Jurkat, Clone E6-1 (cell line): Measurements from ENCODE around the gene EAPP.
"Not testable (repeated sequence)": the region's sequence is repeated elsewhere in the genome, so short reads cannot be mapped to it uniquely, and the experiment has no call there.

ENCODE experiments used
- DNase-seq: peaks from one replicate; pipeline ENCODE4 v3.0.0-alpha.2; 2011; ENCODE audit warnings: low read depth, low spot score
- H3K4me3 ChIP-seq: 2 replicates; pipeline ENCODE4 v1.5.1; 2011; ENCODE audit warnings: mild to moderate bottlenecking, low read length, control low read depth, moderate library complexity

The EAPP gene

DNA sequence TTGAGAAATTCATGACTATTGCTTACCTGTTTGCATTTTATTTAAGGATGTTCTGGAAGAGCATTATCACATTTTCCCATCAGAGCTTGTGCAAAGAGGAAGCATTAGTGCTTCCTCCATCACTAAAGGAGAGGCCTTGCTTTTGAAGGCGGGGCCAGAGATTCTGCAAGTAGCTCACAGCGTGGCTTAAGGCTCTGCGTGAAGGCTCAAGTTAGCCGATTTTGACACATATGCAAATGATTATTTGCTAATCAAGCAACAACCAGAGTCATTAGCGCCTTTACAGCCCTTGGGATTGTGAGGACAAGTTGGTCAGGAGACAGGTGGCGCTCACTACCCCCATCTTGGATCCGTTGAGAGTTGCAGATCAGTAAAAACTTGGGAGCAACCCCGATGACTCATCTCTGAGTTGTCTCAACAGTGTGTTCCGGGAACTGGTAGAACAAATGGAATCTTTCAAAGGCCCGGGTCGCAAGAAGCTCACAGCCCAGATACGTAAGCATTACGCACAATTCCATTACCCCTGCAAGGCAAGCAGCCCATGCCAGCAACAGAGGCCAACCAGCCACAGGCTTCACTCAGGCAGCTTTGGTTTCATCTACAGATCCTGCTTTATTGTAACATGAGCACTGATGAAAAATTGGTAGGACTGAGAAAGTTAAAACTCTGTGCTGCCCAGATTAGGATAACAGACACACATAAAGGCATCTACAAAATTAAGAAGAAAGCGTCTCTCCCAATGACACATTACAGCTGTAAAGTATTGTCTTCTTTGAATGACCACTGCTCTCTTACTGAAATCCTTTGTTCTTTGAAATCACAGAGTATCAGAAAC lies 42.6 kb downstream of the EAPP start:
- no peak overlapping the region for H3K4me3 ChIP-seq
- DNase-seq, result no peak

DNA sequence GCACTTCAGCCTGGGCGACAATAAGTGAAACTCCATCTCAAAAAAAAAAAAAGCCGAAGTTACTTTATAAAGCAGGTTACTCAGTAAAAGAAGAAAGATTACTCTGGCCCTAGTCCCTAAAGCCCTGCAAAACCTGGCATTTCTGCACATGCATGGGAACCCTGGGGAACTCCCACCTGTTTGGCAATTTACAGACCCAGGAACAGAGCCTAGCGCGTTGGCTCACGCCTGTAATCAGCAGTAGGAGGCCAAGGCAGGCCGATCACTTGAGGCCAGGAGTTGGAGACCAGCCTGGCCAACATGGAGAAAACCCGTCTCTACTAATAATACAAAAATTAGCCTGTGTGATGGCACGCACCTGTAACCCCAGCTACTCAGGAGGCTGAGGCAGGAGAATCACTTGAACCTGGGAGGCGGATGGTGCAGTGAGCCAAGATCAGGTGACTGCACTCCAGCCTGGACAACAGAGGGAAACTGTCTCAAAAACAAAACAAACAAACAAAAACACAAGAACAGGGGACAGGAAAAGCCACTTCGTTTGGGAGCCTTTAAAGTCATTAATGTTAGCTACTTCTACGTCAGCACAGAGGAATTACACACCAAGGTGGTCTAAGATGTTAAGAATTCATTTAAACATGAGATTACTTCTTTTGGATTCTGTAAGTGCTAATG lies 43.4 kb downstream of the EAPP start:
- no peak for DNase-seq
- no peak overlapping the region for H3K4me3 ChIP-seq

DNA sequence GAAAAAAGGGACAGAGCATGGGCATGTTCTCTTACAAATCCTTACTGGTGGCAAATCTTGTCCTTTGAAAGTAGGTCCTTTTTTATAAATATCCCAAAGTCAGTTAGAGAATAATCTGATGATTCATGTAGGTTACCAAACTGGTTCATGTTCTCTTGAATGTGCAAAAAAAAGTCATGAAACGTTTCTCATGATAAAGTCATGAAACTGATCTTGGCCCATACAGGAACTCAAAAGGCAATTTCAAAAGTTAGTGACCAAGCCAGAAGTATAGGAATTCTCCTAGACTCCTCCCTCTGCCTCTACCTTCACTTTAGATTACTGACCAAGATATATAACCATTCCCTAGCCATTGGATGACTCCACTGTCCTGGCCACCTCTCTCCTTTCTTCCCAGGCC lies 50.2 kb downstream of the EAPP start:
- no peak for DNase-seq

DNA sequence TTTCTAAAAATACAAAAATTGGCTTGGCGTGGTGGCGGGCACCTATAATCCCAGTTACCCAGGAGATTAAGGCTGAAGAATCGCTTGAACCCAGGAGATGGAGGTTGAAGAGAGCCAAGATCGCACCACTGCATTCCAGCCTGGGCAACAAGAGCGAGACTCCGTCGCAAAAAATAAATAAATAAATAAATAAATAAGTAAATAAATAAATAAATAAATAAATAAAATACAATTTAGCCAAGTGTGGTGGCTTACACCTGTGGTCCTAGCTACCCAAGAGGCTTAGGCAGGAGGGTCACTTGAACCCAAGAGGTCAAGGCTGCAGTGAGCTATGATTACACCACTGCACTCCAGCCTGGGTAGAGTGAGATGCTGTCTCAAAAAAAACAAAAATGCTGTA lies 51.0 kb downstream of the EAPP start:
- no peak overlapping the region for H3K4me3 ChIP-seq
- DNase-seq, result no peak

More for the DNA sequence above, 50.2 kb downstream of the EAPP start:
- H3K4me3 ChIP-seq, result no peak overlapping the region

DNA sequence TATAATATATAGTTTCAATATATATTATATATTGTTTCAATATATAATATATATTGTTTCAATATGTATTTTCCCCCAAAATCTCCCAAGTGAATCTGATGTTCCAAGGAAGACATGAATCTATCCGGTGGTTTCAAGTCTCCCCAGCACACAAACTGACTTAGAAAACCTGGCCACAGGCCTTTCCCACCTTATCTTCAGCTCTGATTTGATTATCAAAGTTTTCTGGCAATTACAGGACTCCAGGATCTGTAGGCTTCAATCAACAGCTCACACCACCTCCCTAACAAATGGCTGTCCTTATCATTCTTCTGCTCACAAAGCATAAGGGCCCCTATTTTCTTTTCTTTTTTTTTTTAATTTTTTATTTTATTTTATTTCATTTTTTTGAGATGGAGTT lies 54.8 kb downstream of the EAPP start:
- DNase-seq, result no peak
- H3K4me3 ChIP-seq, result no peak overlapping the region

DNA sequence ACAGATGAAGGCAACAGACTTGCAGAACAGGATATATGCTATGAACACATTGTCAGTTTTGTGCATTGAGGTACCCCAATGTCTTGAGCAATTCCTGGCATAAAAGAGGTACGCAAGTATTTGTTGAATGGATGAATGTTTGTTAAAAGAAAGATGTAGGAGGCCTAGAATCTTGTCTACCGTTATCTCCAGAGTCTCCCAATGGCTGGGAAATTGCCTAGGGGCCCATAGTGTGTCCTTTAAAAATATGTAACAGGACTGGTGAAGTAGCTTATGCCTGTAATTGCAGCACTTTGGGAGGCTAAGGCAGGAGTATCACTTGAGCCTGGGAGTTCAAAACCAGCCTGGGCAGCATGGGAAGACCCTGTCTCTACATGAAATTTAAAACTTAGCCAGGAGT lies 57.0 kb downstream of the EAPP start:
- no peak overlapping the region for H3K4me3 ChIP-seq
- DNase-seq, result no peak

DNA sequence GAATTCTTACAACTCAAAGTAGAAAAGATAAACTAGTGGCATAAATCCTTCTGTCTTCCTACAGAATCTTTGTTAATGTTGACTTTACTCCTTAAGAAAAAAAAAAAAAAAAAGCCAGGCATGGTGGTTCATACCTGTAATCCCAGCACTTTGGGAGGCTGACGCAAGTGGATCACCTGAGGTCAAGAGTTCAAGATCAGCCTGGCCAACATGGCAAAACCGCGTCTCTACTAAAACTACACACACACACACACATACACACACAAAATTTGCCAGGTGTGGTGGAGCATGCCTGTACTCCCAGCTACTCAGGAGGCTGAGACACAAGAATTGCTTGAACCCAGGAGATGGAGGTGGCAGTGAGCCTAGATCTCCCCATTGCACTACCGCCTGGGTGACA lies 59.8 kb downstream of the EAPP start:
- no peak overlapping the region for H3K4me3 ChIP-seq
- no peak for DNase-seq

DNA sequence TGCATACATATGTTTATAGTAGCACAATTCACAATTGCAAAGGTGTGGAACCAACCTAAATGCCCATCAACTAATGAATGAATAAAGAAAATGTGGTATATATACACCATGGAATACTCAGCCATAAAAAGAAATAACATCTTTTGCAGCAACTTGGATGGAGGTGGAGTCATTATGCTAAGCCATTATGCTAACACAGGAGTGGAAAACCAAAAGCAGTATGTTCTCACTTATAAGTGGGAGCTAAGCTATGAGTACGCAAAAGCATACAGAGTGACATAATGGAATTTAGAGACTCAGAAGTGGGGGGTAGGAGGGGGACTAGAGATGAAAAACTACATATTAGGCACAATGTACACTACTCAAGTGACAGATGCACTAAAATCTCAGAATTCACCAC lies 61.2 kb downstream of the EAPP start:
- H3K4me3 ChIP-seq, result no peak overlapping the region
- DNase-seq, result no peak

DNA sequence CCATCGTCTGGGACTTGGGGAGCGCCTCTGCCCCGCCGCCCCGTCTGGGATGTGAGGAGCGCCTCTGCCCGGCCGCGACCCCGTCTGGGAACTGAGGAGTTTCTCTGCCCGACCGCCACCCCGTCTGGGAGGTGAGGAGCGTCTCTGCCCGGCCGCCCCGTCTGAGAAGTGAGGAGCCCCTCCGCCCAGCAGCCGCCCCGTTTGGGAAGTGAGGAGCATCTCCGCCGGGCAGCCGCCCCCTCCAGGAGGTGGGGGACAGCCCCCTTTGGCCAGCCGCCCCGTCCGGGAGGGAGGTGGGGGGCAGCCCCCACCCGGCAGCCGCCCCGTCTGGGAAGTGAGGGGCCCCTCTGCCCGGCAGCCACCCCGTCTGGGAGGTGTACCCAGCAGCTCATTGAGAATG lies 63.5 kb downstream of the EAPP start:
- DNase-seq, H3K4me3 ChIP-seq: not testable (repeated sequence)

DNA sequence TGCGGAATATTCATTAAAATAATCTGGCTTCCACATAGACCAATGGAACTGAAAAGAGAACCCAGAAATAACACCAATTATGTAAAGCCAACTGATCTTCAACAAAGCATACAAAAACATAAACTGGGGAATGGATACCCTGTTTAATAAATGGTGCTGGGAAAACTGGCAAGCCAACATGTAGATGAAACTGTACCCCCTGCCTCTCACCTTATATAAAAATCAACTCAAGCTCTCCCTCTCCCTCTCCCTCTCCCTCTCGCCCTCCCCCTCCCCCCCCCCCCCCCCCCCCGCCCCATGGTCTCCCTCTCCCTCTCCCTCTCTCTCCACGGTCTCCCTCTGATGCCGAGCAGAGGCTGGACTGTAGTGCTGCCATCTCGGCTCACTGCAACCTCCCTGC lies 64.3 kb downstream of the EAPP start:
- no peak overlapping the region for H3K4me3 ChIP-seq
- DNase-seq, result no peak

DNA sequence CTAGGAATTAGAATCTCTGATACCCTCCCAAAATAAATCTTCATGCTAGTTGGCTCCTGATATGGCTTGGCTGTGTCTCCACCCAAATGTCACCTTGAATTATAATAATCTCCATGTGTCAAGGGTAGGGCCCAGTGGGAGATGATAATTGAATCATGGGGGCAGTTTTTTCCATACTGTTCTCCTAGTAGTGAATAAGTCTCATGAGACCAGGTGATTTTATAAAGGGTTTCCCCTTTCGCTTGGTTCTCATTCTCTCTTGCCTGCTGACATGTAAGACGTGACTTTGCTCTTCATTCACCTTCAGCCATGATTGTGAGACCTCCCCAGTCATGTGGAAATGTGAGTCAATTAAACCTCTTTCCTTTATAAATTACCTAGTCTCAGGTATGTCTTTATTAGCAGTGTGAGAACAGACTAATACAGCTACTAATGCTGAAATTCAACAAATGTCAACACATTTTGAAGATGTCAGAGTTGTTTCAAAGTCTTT lies 65.3 kb downstream of the EAPP start:
- no peak for DNase-seq
- no peak overlapping the region for H3K4me3 ChIP-seq

DNA sequence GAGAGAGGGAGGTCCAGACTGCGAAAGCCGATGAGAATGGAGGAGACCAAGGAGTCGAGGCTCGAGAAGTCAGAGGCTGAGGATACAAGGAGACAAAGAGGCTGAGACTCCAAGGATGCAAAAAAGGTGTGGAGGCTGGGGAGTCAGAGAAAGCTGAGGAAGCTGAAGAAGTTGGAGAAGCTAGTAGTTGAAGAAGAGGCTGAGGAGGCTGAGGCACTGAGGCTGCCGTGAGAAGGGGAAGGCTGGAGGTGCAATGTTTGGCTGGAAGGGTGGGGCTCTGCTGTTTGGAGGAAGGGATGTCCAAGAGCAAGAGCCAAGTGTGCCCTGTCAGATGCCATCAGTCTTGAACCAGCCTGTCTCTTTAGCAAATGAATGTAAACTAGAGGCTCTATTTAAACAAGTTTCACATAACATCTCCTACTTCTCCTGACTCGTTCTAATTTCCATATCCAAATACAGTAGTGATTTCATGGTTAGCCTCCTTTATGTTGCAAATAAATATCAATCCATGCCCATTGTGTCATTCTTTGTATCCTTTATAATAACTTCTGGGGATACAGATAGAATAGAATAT lies 66.7 kb downstream of the EAPP start:
- DNase-seq, result no peak
- no peak overlapping the region for H3K4me3 ChIP-seq

DNA sequence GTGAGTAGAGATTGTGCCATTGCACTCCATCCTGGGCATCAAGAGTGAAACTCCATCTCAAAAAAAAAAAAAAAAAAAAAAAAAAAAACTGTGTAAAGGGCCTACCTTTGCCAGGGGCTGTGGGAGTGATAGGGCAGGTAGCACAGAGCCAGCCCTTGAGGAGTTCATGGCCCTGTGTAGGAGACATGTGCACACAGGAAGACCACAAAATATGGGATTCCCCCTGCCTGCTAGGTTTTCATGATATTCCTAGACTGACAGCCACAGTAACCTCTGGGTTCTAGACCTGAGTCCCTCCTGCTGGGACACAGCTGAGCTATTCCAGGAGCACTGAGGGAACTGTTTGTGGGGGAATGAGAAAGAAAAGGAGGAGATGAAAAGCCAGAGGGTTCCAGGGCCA lies 69.2 kb downstream of the EAPP start:
- H3K4me3 ChIP-seq, result no peak overlapping the region

DNA sequence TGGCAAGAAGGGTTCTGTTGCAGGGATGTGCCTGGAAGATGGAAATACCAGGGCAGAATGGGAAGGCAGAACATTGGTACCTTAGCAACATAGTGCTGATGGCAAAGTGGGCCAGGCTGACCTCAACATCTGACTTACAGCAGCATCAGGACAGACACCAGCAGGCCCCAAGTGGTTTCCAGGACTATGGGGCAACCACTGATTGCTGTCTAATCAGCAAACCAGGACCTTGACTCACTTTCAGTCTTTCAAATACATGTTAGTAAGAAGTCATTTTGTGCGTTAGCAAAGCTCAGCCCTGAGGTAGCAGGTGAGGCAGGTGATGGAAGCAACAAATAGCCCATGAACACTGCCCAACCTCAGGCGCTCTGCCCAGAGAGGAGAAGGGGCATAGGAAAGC lies 72.8 kb downstream of the EAPP start:
- DNase-seq, result no peak
- H3K4me3 ChIP-seq, result no peak overlapping the region

More for the DNA sequence above, 69.2 kb downstream of the EAPP start:
- no peak for DNase-seq
